Caco-2 (cell line): ENCODE data around the gene EMP3. TPM values are rescaled to one million over a fixed set of nuclear protein-coding genes. Genes with fewer than 3 reads are reported as not detected.

Experiments
- BruUV-seq: library from RNA; stranded (reverse); fragments of 400-500 nt; replicated peaks from 2 replicates; lab custom pipeline; 2021; lab: Mats Ljungman, UMichigan
- CTCF ChIA-PET: fragments of 300-600 bp; sonication (Branson Sonifier 250); formaldehyde crosslinking; loops from one replicate; lab custom pipeline; 2022; ENCODE audit warnings: antibody characterized with exemption; lab: Charles Lee
- POLR2A ChIA-PET: fragments of 300-600 bp; sonication (Branson Sonifier 250); formaldehyde crosslinking; loops from one replicate; lab custom pipeline; 2022; ENCODE audit warnings: antibody characterized with exemption; lab: Charles Lee
- DNase-seq, 2 experiments: peaks; one replicate each; pipeline versions ENCODE4 v3.0.0 to v3.0.0-alpha.2; 2020 to 2022
- H3K27me3 ChIP-seq: replicated peaks from 2 replicates; pipeline ENCODE4 v1.6.0; 2011; ENCODE audit warnings: low read length; ENCODE audit not compliant: control insufficient read depth, insufficient read depth
- H3K36me3 ChIP-seq: 2 replicates; pipeline ENCODE4 v1.5.1; 2011; ENCODE audit warnings: low read length; ENCODE audit not compliant: control insufficient read depth, insufficient read depth
- H3K4me1 ChIP-seq: fragments of 250-450 bp; sonication (Bioruptor Pico); 2 replicates; pipeline ENCODE4 v1.5.1; 2020; ENCODE audit warnings: mild to moderate bottlenecking
- H3K4me3 ChIP-seq: 2 replicates; pipeline ENCODE4 v1.5.1; 2011; ENCODE audit warnings: low read depth, mild to moderate bottlenecking, control low read depth, low read length
- H3K9me3 ChIP-seq: fragments of 250-450 bp; sonication (Bioruptor Pico); 2 replicates; pipeline ENCODE4 v1.5.1; 2020; ENCODE audit warnings: mild to moderate bottlenecking, moderate library complexity
- H3K27ac Mint-ChIP-seq: one replicate; pipeline ENCODE4 v1.8.0; 2022; ENCODE audit warnings: mixed read lengths; ENCODE audit not compliant: unreplicated experiment
- H3K27me3 Mint-ChIP-seq: one replicate; pipeline ENCODE4 v1.8.0; 2022; ENCODE audit warnings: mixed read lengths; ENCODE audit not compliant: insufficient read depth, unreplicated experiment
- H3K36me3 Mint-ChIP-seq: one replicate; pipeline ENCODE4 v1.8.0; 2022; ENCODE audit warnings: mild to moderate bottlenecking, mixed read lengths; ENCODE audit not compliant: insufficient read depth, unreplicated experiment
- H3K4me1 Mint-ChIP-seq: one replicate; pipeline ENCODE4 v1.8.0; 2022; ENCODE audit warnings: low read depth, mixed read lengths; ENCODE audit not compliant: unreplicated experiment
- H3K4me3 Mint-ChIP-seq: one replicate; pipeline ENCODE4 v1.8.0; 2022; ENCODE audit warnings: mild to moderate bottlenecking, moderate library complexity, mixed read lengths; ENCODE audit not compliant: unreplicated experiment
- H3K9me3 Mint-ChIP-seq: one replicate; pipeline ENCODE4 v1.8.0; 2022; ENCODE audit warnings: mixed read lengths; ENCODE audit not compliant: unreplicated experiment
- CTCF ChIP-seq, 2 experiments: fragments of 200-600 bp in 1 of 2; IDR thresholded peaks; 1 replicate in 1 of 2; 2 replicates in 1 of 2; pipeline versions ENCODE4 v1.5.1 to v1.8.0; 2011 to 2022; ENCODE audit warnings: antibody characterized with exemption in 1 of 2, control low read depth in 1 of 2, inconsistent platforms in 1 of 2, low read depth in 1 of 2, low read length in 1 of 2, mild to moderate bottlenecking in 1 of 2, moderate library complexity in 1 of 2; ENCODE audit not compliant: insufficient read depth in 1 of 2, severe bottlenecking in 1 of 2, unreplicated experiment in 1 of 2
- intact Hi-C: fragments of 100-400 bp; cut with micrococcal nuclease; formaldehyde crosslinking; loops from one replicate; pipeline ENCODE4 v1.10.0; 2022; ENCODE audit not compliant: unreplicated experiment
- total RNA-seq: library from RNA; stranded (reverse); gene quantifications from 2 replicates; pipeline ENCODE4 v1.2.3, GENCODE V29; 2022

EMP3 gene
- total RNA-seq, 1 experiment from 2014 or later, result 6.8 TPM

GRCh38 chr19:48346191-48346590 is 20.8 kb downstream of the EMP3 start:
- ChIA-PET POLR2A (no interaction called here), CTCF (no interaction called here)
- intact Hi-C loops, result no loop called here
- no peaks in the 10 kb centered on the region; the same call in 1 of the 2 replicates for H3K36me3 ChIP-seq
- no peaks in the 10 kb centered on the region for H3K27me3 ChIP-seq
- H3K27ac Mint-ChIP-seq, result no peak overlapping the region
- no peak for TF ChIP-seq CTCF (IDR thresholded peaks at IDR 0.05; ENCODE audit: insufficient read depth in 1 of 2, low read depth in 1 of 2, low read length in 1 of 2, severe bottlenecking in 1 of 2, unreplicated experiment in 1 of 2)
- BruUV-seq, result no TSS peak
- 0 out of 2 replicates have a peak, but pooled peaks cover 5% of the 10 kb centered on the region for H3K4me1 ChIP-seq
- H3K9me3 Mint-ChIP-seq, result no peaks in the 10 kb centered on the region
- H3K9me3 ChIP-seq, result no peaks in the 10 kb centered on the region
- H3K36me3 Mint-ChIP-seq, result peaks cover 6% of the 10 kb centered on the region
- peaks cover 20% of the 10 kb centered on the region for H3K4me1 Mint-ChIP-seq
- H3K27me3 Mint-ChIP-seq, result no peaks in the 10 kb centered on the region
- no peak overlapping the region for H3K4me3 Mint-ChIP-seq
- no peak for DNase-seq
- no peak overlapping the region for H3K4me3 ChIP-seq

- CTCF ChIA-PET, result interaction anchor here (0.7 to 1.3 kb wide), 2 partner anchors 14 to 16 kb away, joined by 3 to 5 read pairs; partner anchors contain the start of genes SYNGR4 and TMEM143
- H3K4me1 ChIP-seq, result 0 out of 2 replicates have a peak, but pooled peaks cover 5% of the 10 kb centered on the region
- POLR2A ChIA-PET, result no interaction called here
- H3K27me3 ChIP-seq, result no peaks in the 10 kb centered on the region
- Mint-ChIP-seq H3K27me3 (no peaks in the 10 kb centered on the region), H3K4me3 (no peak overlapping the region), H3K4me1 (peaks cover 27% of the 10 kb centered on the region), H3K27ac (peak overlapping the region; percentile 75), H3K9me3 (no peaks in the 10 kb centered on the region), H3K36me3 (peaks cover 6% of the 10 kb centered on the region)
- no TSS peak for BruUV-seq
- DNase-seq, result no peak
- H3K4me3 ChIP-seq, result no peak overlapping the region
- TF ChIP-seq CTCF (IDR thresholded peaks at IDR 0.05; ENCODE audit: insufficient read depth in 1 of 2, low read depth in 1 of 2, low read length in 1 of 2, severe bottlenecking in 1 of 2, unreplicated experiment in 1 of 2), result no peak
- H3K9me3 ChIP-seq, result no peaks in the 10 kb centered on the region
- no peaks in the 10 kb centered on the region; the same call in 1 of the 2 replicates for H3K36me3 ChIP-seq
- intact Hi-C loops, result no loop called here
Measured at GRCh38 chr19:48348045-48348444, 22.7 kb downstream of the EMP3 start.

- intact Hi-C loops, result no loop called here
- no peaks in the 10 kb centered on the region for H3K9me3 Mint-ChIP-seq
- peak overlapping the region; percentile 75 for H3K27ac Mint-ChIP-seq
- no TSS peak for BruUV-seq
- no peaks in the 10 kb centered on the region for H3K27me3 ChIP-seq
- H3K36me3 Mint-ChIP-seq, result peaks cover 6% of the 10 kb centered on the region
- no peak for TF ChIP-seq CTCF (IDR thresholded peaks at IDR 0.05; ENCODE audit: insufficient read depth in 1 of 2, low read depth in 1 of 2, low read length in 1 of 2, severe bottlenecking in 1 of 2, unreplicated experiment in 1 of 2)
- H3K36me3 ChIP-seq, result no peaks in the 10 kb centered on the region
- H3K27me3 Mint-ChIP-seq, result no peaks in the 10 kb centered on the region
- no peaks in the 10 kb centered on the region for H3K9me3 ChIP-seq
- ChIA-PET POLR2A (no interaction called here), CTCF (no interaction called here)
- H3K4me1 ChIP-seq, result peaks cover 10% of the 10 kb centered on the region
- H3K4me3 Mint-ChIP-seq, result no peak overlapping the region
- DNase-seq, result no peak
- no peak overlapping the region for H3K4me3 ChIP-seq
- peaks cover 32% of the 10 kb centered on the region for H3K4me1 Mint-ChIP-seq
Measured at GRCh38 chr19:48348737-48349136, 23.4 kb downstream of the EMP3 start.
